SIG-M5 treated with dmso at 0.1 percent for 504 hours (cell line): ENCODE results near the gene ZMAT1.
A peak's percentile ranks its signal among the peaks of the same experiment; 100 is the strongest.
"Not testable (repeated sequence)": the region's sequence is repeated elsewhere in the genome, so short reads cannot be mapped to it uniquely, and the experiment has no call there.

Source experiments
- DNase-seq: peaks from one replicate; lab custom pipeline; 2025; ENCODE audit not compliant: unreplicated experiment; lab: John Stamatoyannopoulos, UW

Gene ZMAT1

GRCh38 chrX:101931488-101932248 is at the start of gene ZMAT1:
Gene ZMAT1 (minus strand): TSS chrX:101932027. CDS start chrX:101932008, 19 bp downstream.
- peak; percentile 87 for DNase-seq

GRCh38 chrX:101977106-101977505 is 45.3 kb upstream of the ZMAT1 start:
- DNase-seq: no peak

- DNase-seq: no peak
Observed at GRCh38 chrX:101973066-101973465, 41.2 kb upstream of the ZMAT1 start.

- DNase-seq: not testable (repeated sequence)
Observed at GRCh38 chrX:101964923-101965539, 33.2 kb upstream of the ZMAT1 start.

- no peak for DNase-seq
Observed at GRCh38 chrX:101958139-101958538, 26.3 kb upstream of the ZMAT1 start.

GRCh38 chrX:101957174-101957573 is 25.3 kb upstream of the ZMAT1 start:
- no peak for DNase-seq

GRCh38 chrX:101956556-101956955 is 24.7 kb upstream of the ZMAT1 start:
- no peak for DNase-seq

GRCh38 chrX:101950581-101950980 is 18.8 kb upstream of the ZMAT1 start:
- DNase-seq: no peak

- no peak for DNase-seq
Observed at GRCh38 chrX:101932249-101932570, 383 bp upstream of the ZMAT1 start.

GRCh38 chrX:101931136-101931487 is 715 bp downstream of the ZMAT1 start:
- DNase-seq: peak; percentile 37

- DNase-seq: no peak
Observed at GRCh38 chrX:101925733-101926132, 6.1 kb downstream of the ZMAT1 start.

- no peak for DNase-seq
Observed at GRCh38 chrX:101918751-101919150, 13.1 kb downstream of the ZMAT1 start.

GRCh38 chrX:101906136-101906796 is 25.6 kb downstream of the ZMAT1 start:
- no peak for DNase-seq

GRCh38 chrX:101904996-101905395 is 26.8 kb downstream of the ZMAT1 start:
- peak; percentile 31 for DNase-seq
